OCI-LY1 (cell line): Measurements from ENCODE around the gene ASF1A.

ENCODE experiments used
- H2AFZ ChIP-seq: fragments of 200-600 bp; sonication (generic), shearing (Covaris generic); 2 replicates; pipeline ENCODE4 v1.6.0; 2014; ENCODE audit warnings: antibody characterized with exemption, mild to moderate bottlenecking, low read length
- H3F3A ChIP-seq: fragments of 200-600 bp; sonication (generic), shearing (Covaris generic); 2 replicates; pipeline ENCODE4 v1.6.0; 2014; ENCODE audit warnings: mild to moderate bottlenecking, antibody characterized with exemption, low read length, moderate library complexity; ENCODE audit not compliant: insufficient read depth
- H3K27ac ChIP-seq: fragments of 200-600 bp; sonication (generic); 2 replicates; pipeline ENCODE4 v1.5.1; 2014; ENCODE audit warnings: low read length, mixed run types, mild to moderate bottlenecking, low read depth; ENCODE audit not compliant: poor library complexity, severe bottlenecking
- H3K27me3 ChIP-seq: fragments of 200-600 bp; sonication (generic); 2 replicates; pipeline ENCODE4 v1.6.0; 2014; ENCODE audit warnings: antibody characterized with exemption, mild to moderate bottlenecking, low read length, moderate library complexity; ENCODE audit not compliant: insufficient read depth
- H3K36me3 ChIP-seq: fragments of 200-600 bp; sonication (generic); 2 replicates; pipeline ENCODE4 v1.6.1; 2014; ENCODE audit warnings: mild to moderate bottlenecking, antibody characterized with exemption, low read length, moderate library complexity, mixed read lengths; ENCODE audit not compliant: insufficient read depth
- H3K4me1 ChIP-seq: fragments of 200-600 bp; sonication (generic); 2 replicates; pipeline ENCODE4 v1.5.1; 2014; ENCODE audit warnings: mild to moderate bottlenecking, low read length, moderate library complexity; ENCODE audit not compliant: insufficient read depth, severe bottlenecking
- H3K4me2 ChIP-seq: fragments of 200-600 bp; sonication (generic), shearing (Covaris generic); 2 replicates; pipeline ENCODE4 v1.6.1; 2014; ENCODE audit warnings: low read length
- H3K4me3 ChIP-seq: fragments of 200-600 bp; sonication (generic); 2 replicates; pipeline ENCODE4 v1.5.1; 2014; ENCODE audit warnings: low read length, low read depth, mild to moderate bottlenecking, mixed read lengths; ENCODE audit not compliant: poor library complexity, severe bottlenecking
- H3K79me2 ChIP-seq: fragments of 200-600 bp; shearing (Covaris generic); 2 replicates; pipeline ENCODE4 v1.6.1; 2016; ENCODE audit warnings: mixed run types, low read length, mixed read lengths; ENCODE audit not compliant: insufficient read depth
- H3K9ac ChIP-seq: fragments of 200-600 bp; sonication (generic), shearing (Covaris generic); 2 replicates; pipeline ENCODE4 v1.6.1; 2014; ENCODE audit warnings: mild to moderate bottlenecking, low read length, mixed read lengths
- H3K9me2 ChIP-seq: fragments of 200-600 bp; sonication (generic), shearing (Covaris generic); 2 replicates; pipeline ENCODE4 v1.6.1; 2014; ENCODE audit warnings: low read depth, mild to moderate bottlenecking, low read length, mixed read lengths
- H3K9me3 ChIP-seq: fragments of 200-600 bp; shearing (Covaris generic); 2 replicates; pipeline ENCODE4 v1.6.1; 2014; ENCODE audit warnings: low read length, mixed read lengths
- H4K20me1 ChIP-seq: fragments of 200-600 bp; sonication (generic), shearing (Covaris generic); 2 replicates; pipeline ENCODE4 v1.6.0; 2016; ENCODE audit warnings: mild to moderate bottlenecking, low read length; ENCODE audit not compliant: insufficient read depth
- CTCF ChIP-seq: fragments of 200-600 bp; sonication (generic), shearing (Covaris generic); IDR thresholded peaks from 2 replicates; pipeline ENCODE4 v1.5.1; 2017; ENCODE audit warnings: mild to moderate bottlenecking, antibody characterized with exemption, low read length, moderate library complexity, mixed read lengths
- EZH2 ChIP-seq: fragments of 200-600 bp; sonication (generic), shearing (Covaris generic); IDR thresholded peaks from 2 replicates; pipeline ENCODE4 v1.8.0; 2017; ENCODE audit warnings: borderline replicate concordance, mixed run types, mild to moderate bottlenecking, antibody characterized with exemption, low read length, moderate library complexity, mixed read lengths

The ASF1A gene

DNA sequence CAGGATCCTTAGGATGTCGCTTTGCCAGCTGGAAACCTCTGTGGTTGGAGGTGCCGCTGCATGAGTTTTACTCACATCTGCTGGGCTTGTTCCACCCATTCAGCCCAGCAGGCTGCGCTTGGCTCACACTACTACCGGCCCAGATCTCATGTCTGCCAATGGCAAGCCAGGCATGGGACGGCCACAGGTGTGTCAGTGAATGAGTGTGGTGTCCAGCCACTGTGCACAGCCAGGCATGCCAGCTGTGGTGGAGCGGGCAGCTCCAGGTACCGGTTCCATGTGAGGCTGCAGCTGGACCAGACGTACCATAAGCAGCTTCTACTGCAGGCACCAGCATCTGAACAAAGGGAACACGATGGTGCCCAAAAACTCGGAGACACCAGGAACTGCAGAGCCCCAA is 33.1 kb upstream of the ASF1A start:
- no peak overlapping the region for H3K27ac ChIP-seq
- H3K9ac ChIP-seq: no peak overlapping the region
- H4K20me1 ChIP-seq: no peaks in the 10 kb centered on the region
- H2AFZ ChIP-seq: no peak overlapping the region
- peaks cover 23% of the 10 kb centered on the region for H3K79me2 ChIP-seq
- no peaks in the 10 kb centered on the region for H3K27me3 ChIP-seq
- peaks cover 5% of the 10 kb centered on the region for H3K9me3 ChIP-seq
- no peak overlapping the region for H3K4me2 ChIP-seq
- peaks cover 22% of the 10 kb centered on the region for H3K4me1 ChIP-seq
- peaks cover 10% of the 10 kb centered on the region for H3K36me3 ChIP-seq
- H3F3A ChIP-seq: no peaks in the 10 kb centered on the region
- no peak overlapping the region for H3K4me3 ChIP-seq
- no peaks in the 10 kb centered on the region for H3K9me2 ChIP-seq
- TF ChIP-seq CTCF (no peak), EZH2 (no peak)

DNA sequence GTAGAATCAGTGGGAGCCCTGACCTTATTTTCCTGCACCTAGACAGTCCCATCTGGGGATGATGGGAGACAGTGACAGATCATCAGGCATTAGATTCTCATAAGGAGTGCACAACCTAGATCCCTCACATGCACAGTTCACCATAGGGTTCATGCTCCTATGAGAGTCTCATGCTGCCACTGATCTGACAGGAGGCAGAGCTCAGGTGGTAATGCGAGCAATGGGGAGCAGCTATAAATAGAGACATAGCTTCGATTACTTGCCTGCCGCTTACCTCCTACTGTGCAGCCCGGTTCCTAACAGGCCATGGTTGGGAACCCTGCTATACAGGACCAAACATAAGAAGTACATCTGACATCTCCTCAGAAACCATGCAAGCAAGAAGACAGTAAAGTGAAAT is 31.5 kb upstream of the ASF1A start:
- Histone ChIP-seq H2AFZ (no peak overlapping the region), H3K27me3 (no peaks in the 10 kb centered on the region), H3K27ac (no peak overlapping the region), H3K79me2 (peaks cover 19% of the 10 kb centered on the region), H3F3A (no peaks in the 10 kb centered on the region), H3K4me1 (peaks cover 22% of the 10 kb centered on the region), H3K36me3 (peaks cover 10% of the 10 kb centered on the region), H3K4me2 (no peak overlapping the region), H3K4me3 (no peak overlapping the region), H3K9me2 (no peaks in the 10 kb centered on the region), H3K9ac (no peak overlapping the region), H3K9me3 (peaks cover 5% of the 10 kb centered on the region), H4K20me1 (no peaks in the 10 kb centered on the region)
- TF ChIP-seq CTCF (no peak), EZH2 (no peak)

GRCh38 chr6:118864341-118865099 is 29.4 kb upstream of the ASF1A start:
- no peak overlapping the region for H2AFZ ChIP-seq
- no peaks in the 10 kb centered on the region for H3K9me2 ChIP-seq
- H3F3A ChIP-seq: no peaks in the 10 kb centered on the region
- no peaks in the 10 kb centered on the region for H4K20me1 ChIP-seq
- peak overlapping the region; percentile 76 for H3K4me2 ChIP-seq
- no peaks in the 10 kb centered on the region for H3K9me3 ChIP-seq
- TF ChIP-seq CTCF (no peak), EZH2 (no peak)
- H3K27ac ChIP-seq: peak overlapping the region; percentile 49
- peak overlapping the region; percentile 49 for H3K4me3 ChIP-seq
- peaks cover 10% of the 10 kb centered on the region for H3K36me3 ChIP-seq
- no peaks in the 10 kb centered on the region for H3K27me3 ChIP-seq
- H3K9ac ChIP-seq: peak overlapping the region; percentile 52; the same call in 1 of the 2 replicates
- peaks cover 22% of the 10 kb centered on the region for H3K4me1 ChIP-seq
- peaks cover 16% of the 10 kb centered on the region for H3K79me2 ChIP-seq
